HG02943 (cell line): ENCODE measurements around the gene NHSL2.

Source experiments
- ATAC-seq: cut with Tn5 transposase; IDR thresholded peaks from one replicate; pipeline ENCODE4 v1.9.1; 2021; ENCODE audit warnings: mild to moderate bottlenecking, low read depth, moderate library complexity; ENCODE audit not compliant: unreplicated experiment

Gene NHSL2

DNA sequence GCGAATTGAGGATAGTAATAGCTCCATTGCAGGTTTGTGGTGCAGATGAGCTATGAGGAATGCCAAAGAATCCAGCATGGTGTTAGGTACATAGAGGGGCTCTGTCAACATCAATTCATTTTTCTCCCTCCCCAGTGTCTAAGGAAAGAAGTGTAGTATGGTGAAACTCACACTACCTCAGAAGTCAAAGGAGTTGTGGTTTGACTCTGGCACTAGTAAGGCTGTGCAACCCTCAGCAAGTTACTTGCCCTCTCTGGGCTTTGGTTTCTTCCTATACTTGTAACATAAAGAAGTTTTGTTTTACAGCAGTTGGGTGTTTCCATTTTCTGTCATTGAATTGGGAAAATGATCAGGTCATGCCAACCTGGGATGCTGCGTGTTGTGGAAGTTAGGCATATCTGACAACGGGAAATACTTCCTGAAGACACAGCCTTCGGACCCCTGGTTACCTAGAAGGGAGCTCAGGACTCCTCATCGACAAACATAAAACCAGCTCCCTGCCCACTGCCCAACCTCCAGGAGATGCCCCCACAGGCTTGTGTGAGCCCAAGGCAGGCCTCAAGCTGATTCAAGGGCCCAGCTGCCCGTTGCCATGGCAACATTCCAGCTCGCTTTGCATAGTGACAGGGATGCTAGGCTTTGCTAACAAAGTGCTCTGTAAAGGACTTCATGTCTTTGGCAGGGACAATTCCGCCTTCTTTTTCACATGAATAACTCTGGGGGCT is 149.7 kb downstream of the NHSL2 start:
- ATAC-seq: no peak

- no peak for ATAC-seq
These were observed 150.4 kb downstream of the NHSL2 start for GRCh38 chrX:72060921-72061490.

- no peak for ATAC-seq
These were observed 152.3 kb downstream of the NHSL2 start for GRCh38 chrX:72062916-72063315.

- no peak for ATAC-seq
These were observed 158.9 kb downstream of the NHSL2 start for GRCh38 chrX:72069350-72070160.

GRCh38 chrX:72071213-72071612 is 160.6 kb downstream of the NHSL2 start:
- no peak for ATAC-seq

DNA sequence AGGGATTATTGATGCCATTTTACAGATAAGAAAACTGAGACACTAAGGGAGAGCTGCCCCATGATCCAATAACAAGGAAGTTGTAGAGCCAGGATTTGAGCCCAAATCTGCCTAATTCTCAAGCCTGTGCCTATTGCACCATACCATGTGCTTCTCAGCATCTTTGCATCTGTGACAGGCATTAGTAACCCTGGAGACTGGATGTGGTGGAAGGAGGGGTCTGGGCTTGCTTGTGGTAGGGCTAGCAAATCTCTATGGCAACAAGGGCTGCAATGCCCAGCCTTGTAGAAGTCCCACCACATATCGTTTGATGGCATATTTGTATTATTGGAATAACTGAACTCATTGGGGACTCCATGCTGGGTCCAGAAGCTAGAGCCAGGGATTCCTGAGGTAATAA is 163.0 kb downstream of the NHSL2 start:
- no peak for ATAC-seq

GRCh38 chrX:72078411-72078810 is 167.8 kb downstream of the NHSL2 start:
- ATAC-seq: no peak

- ATAC-seq: no peak
These were observed 169.0 kb downstream of the NHSL2 start for GRCh38 chrX:72079607-72080006.

DNA sequence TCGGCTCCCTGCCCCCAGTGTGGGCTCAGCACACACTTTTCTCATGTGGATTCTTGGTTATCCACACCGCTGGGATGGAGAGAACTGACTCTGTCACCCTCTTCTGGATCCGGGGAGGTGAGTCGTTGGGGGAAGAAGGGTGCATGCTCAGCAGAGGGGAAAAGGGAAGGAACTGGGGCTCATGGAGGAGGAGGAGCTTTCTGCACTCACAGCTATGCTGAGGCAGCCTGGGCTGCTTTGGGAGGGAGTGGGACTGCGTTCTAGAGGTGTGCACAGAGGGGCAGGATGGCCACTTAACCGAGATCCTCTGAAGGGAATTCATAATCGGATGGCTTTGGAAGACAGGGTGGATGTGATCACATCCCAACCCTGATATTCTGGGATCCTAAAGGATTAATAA is 169.5 kb downstream of the NHSL2 start:
- ATAC-seq: no peak

DNA sequence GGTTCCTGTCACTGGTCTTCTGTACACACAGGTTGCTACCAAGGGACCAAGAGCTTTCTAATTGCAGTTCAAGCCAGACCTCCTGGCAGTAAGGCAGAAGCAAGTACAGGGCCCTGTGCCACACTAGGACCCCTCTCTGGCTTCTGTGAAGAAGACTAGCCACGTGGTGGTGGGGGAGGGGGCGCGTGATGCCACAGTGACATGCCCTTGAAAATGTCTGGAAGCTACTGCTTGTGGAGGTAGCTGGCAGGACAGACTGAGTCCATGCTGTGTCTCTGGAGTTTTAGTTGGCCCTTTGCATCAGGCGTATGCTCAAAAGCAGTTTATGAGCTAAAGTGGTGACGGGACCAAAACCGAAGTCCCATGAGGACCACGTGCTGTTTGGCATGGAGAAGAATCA is 170.2 kb downstream of the NHSL2 start:
- ATAC-seq: no peak

DNA sequence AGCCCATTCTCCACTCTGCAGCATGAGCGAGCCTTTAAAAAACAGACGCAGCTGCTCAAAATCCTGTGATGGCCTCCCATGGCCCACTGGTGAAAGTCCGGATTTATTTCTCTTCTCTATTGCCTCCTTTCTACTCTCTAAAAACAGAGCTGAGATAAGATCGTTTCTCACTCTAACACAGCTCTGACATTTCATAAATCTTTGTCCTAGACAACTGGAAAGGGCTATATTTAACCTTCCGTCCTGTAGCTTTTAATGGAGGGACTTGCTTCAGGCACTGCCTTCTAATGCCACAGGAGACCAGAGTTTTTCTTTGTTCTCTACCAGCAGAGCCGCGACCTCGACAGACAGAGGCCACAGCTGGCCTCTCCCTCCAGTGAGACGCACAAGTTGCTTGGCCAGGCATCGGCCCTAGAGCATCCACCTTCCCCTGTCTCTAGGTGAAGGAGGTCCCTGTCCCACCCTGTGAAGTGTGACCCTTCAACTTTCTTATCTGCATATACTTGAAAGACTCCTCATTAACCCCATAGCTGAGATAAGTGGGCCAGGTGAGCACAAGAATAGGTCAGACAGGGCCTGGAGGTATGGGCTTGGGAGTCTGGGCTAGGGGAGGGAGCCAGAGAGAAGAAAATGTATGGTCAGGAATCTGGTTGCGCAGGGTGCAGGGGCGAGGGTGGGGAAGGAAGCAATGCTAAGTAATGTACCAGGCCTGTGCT is 171.1 kb downstream of the NHSL2 start:
- ATAC-seq: no peak

- no peak for ATAC-seq
These were observed 172.6 kb downstream of the NHSL2 start for GRCh38 chrX:72083291-72083690.

DNA sequence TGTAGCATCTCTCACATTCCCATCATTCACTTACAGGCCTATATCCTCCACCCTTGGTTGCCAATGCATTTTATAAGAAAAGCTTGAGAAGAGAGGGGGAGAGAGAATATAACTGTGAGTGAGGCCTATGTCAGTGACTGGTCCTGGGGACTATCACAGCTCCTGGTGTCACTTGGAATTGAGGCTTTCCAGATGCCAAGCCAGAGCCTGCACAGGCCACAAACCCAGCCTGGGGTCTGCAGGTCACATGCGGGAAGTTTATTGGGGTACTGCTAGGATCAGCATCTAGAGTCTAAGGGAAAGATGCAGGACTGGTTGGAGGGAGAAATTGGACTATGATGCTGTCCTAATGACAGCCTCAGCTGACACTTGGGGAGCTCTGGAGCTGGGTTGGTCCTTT is 173.5 kb downstream of the NHSL2 start:
- ATAC-seq: no peak

GRCh38 chrX:72086995-72087394 is 176.3 kb downstream of the NHSL2 start:
- no peak for ATAC-seq

DNA sequence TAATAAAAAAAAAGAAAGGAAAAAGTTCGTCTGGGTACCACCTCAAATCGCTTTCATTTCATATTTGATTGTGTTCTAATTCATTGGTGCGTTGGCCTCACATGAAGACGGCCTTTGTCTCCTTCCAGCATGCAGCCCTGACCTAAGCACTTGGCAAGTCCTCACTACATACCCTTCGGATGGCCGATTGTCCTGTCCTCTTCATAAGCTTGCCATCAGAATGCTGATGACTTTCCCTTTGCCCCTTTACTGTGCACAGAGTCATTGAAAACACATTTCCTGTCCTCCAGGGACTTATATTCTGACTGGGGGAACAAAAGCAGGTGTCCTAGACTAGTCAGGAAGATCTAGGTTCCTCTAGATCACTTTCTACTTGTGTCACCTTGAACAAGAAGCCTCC is 178.1 kb downstream of the NHSL2 start:
- no peak for ATAC-seq

DNA sequence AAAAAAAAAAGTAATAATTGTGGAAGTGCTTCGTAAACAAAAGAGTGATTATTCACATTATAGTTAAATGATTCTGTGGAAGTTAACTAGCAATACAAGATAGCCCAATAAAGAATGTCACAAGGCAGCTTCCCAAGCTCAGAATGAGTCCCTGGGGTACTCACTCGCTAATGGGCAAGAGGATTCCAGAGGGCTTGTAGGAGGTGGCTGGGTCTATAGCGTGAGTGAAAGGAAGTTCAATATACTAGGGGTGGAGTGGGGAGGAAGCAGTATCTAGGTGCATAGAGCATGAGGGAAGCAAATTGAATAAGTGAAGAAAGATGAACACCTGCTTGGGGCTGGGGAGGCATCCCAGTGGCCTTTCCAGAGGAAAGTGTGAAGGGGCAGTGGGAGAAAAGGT is 178.6 kb downstream of the NHSL2 start:
- ATAC-seq: no peak

- no peak for ATAC-seq
These were observed 184.2 kb downstream of the NHSL2 start for GRCh38 chrX:72094894-72095293.

- ATAC-seq: no peak
These were observed 184.7 kb downstream of the NHSL2 start for GRCh38 chrX:72095370-72095769.

GRCh38 chrX:72097098-72097497 is 186.5 kb downstream of the NHSL2 start:
- no peak for ATAC-seq

- ATAC-seq: no peak
These were observed 189.6 kb downstream of the NHSL2 start for GRCh38 chrX:72100051-72100755.
